ENCODE results near the gene RPLP1.

The RPLP1 gene

DNA sequence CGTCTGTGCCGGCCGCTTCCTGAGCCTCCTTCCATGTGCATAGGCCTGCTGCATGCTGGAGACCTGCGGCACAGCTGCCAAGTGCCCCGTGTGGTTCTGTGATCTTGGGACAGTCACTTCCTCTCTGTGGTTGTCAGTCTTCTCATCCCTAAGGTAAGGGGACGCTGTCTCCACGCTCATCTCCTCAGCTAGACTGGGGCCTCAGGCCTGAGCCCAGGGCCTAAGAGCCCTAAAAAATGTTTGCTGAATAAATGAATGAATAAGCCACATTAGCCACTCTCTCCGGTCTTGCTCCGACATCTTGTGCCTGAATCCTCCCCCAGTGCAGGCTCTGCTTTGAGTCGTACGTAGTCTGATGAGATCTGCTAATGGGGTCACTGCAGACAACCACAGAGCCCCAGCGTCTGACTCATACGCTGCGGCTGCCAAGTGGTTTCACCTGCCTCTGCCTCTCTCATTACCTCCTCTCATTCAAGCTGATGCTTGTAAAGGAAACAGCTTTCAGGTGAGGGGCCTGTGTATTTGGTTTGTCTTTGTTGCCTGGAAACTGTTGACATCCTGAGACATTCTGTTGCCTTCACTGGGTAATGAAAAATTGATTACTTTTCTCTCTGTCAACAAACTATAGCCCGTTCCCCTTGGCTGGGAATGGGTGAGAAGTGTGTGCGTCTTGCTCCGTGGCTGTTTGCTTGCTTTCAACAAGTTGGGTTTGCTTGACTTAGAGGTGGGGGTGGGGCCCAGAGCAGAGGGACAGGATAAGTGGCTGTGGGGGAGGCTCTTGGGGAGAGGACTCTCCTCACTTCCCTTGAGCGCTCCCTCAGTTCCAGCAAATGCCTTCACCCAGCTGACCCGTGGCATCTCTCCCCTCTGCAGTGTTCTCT lies 15.9 kb downstream of the RPLP1 start:
- Histone ChIP-seq H3K9me3 (no peaks in the 10 kb centered on the region), H3K4me3 (ENCODE audit: low read depth, low read length) (no peak overlapping the region), H3K36me3 (no peaks in the 10 kb centered on the region), H3K4me1 (peaks cover 21% of the 10 kb centered on the region), H3K27me3 (no peaks in the 10 kb centered on the region)
- TF ChIP-seq, protein P1, sequence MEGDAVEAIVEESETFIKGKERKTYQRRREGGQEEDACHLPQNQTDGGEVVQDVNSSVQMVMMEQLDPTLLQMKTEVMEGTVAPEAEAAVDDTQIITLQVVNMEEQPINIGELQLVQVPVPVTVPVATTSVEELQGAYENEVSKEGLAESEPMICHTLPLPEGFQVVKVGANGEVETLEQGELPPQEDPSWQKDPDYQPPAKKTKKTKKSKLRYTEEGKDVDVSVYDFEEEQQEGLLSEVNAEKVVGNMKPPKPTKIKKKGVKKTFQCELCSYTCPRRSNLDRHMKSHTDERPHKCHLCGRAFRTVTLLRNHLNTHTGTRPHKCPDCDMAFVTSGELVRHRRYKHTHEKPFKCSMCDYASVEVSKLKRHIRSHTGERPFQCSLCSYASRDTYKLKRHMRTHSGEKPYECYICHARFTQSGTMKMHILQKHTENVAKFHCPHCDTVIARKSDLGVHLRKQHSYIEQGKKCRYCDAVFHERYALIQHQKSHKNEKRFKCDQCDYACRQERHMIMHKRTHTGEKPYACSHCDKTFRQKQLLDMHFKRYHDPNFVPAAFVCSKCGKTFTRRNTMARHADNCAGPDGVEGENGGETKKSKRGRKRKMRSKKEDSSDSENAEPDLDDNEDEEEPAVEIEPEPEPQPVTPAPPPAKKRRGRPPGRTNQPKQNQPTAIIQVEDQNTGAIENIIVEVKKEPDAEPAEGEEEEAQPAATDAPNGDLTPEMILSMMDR (IDR thresholded peaks at IDR 0.05; ENCODE audit: low read depth, low read length), result no peak
- DNase-seq, result peak; percentile 73

DNA sequence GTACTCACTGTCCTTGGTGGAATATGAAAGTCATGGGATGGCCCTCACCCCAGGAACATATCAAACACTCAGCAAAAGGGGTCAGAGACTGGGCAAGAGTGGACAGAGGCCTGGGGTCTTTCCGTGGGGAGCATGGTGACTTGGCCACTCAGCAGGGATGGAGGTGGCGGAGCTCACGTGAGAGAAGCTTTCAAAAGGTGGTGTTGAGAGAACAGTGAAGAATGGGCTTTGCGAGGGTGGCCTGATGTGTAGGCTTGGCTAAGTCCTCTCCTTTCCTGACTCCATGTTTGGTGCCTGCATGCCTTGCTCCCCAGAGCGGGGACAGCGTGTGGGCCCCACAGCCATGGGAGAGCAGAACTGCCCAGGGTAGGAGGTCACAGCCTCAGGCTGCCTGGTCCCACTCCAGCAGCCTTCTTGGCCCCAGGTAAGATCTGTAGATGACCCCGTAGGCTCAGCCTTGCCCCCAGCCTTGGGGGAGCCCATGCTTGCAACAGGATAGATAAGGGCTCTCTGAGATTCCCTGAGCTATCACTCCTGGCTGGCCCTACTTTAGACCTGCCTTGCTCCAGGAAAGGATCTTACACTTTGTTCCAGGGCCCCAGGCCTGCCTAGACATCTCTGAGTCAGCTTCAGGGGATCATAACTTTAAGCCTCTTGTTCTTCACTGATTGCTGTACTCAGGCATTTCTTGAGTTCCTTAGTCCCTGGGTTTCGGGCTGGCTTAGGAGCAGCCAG lies 17.0 kb downstream of the RPLP1 start:
- no peak for DNase-seq
- no peaks in the 10 kb centered on the region for H3K27me3 ChIP-seq
- TF ChIP-seq, protein P1 (IDR thresholded peaks at IDR 0.05; ENCODE audit: low read depth, low read length), result no peak
- no peak overlapping the region for H3K4me3 ChIP-seq (ENCODE audit: low read depth, low read length)
- H3K9me3 ChIP-seq, result no peaks in the 10 kb centered on the region
- H3K36me3 ChIP-seq, result no peaks in the 10 kb centered on the region
- peaks cover 21% of the 10 kb centered on the region for H3K4me1 ChIP-seq

DNA sequence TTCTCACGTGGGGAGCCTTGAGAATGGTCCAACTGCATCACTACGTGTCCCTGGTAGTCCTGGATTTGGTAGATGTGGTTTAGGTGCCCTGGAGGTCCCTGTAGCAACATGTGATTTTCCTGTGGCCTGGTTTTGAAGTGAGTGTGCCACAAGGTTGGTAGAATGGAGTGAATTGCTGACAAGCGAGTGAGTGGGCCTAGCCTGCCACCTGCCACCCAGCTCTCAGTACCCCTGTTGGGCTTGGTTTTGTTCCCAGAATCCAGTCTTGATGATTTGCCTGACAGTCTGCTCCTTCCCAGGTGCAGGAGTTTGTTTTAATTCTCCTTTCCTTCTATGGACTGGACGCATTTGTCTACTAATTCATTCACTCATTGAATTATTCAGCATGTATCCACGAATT lies 19.4 kb downstream of the RPLP1 start:
- TF ChIP-seq, protein P1 (IDR thresholded peaks at IDR 0.05; ENCODE audit: low read depth, low read length), result no peak
- Histone ChIP-seq H3K9me3 (no peaks in the 10 kb centered on the region), H3K36me3 (no peaks in the 10 kb centered on the region), H3K4me3 (ENCODE audit: low read depth, low read length) (no peak overlapping the region), H3K27me3 (no peaks in the 10 kb centered on the region), H3K4me1 (peaks cover 14% of the 10 kb centered on the region)
- DNase-seq, result no peak

DNA sequence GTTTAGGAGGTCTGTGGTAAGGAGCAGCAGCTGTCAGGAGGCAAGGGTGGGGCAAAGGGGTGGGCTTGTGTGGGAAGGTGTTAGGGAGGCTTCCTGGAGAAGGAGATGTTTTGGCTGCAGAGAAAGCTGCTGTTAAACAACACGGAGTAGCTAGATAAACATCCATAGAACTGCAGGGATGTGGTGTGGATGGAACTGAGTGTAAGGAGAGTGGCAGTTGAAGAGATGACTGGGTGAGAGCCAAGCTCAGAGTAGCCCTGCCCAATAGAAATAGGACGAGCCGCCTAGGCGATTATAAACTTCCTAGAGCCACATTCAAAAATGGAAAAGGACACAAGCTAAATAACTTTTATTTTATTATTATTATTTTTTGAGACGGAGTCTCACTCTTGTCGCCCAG lies 19.9 kb downstream of the RPLP1 start:
- TF ChIP-seq, protein P1 (IDR thresholded peaks at IDR 0.05; ENCODE audit: low read depth, low read length), result no peak
- Histone ChIP-seq H3K36me3 (no peaks in the 10 kb centered on the region), H3K4me1 (peaks cover 14% of the 10 kb centered on the region), H3K27me3 (no peaks in the 10 kb centered on the region), H3K4me3 (ENCODE audit: low read depth, low read length) (no peak overlapping the region), H3K9me3 (no peaks in the 10 kb centered on the region)
- no peak for DNase-seq

DNA sequence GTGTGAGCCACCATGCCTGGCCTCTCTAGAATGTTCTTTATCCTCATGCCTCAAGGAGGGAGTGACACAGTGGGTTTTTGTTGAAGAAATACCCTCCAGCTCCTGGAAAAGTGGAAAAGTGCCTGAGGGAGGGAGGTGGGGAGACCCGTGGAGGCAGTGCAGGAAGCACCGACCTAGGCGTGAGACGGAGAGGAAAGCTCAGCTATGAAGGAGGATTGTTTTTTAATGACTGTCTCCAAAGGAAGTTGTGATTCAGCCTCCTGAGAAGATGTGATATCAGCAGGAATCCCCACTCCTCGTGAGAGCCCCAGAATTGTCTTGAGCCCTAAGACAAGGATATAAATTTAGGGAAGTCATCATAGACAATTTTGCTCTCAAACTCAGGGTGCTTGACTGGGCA lies 21.7 kb downstream of the RPLP1 start:
- 0 out of 2 replicates have a peak, but pooled peaks cover 3% of the 10 kb centered on the region for H3K4me1 ChIP-seq
- H3K4me3 ChIP-seq (ENCODE audit: low read depth, low read length), result no peak overlapping the region
- H3K36me3 ChIP-seq, result no peaks in the 10 kb centered on the region
- H3K27me3 ChIP-seq, result no peaks in the 10 kb centered on the region
- no peaks in the 10 kb centered on the region for H3K9me3 ChIP-seq
- no peak for DNase-seq
- TF ChIP-seq, protein P1 (IDR thresholded peaks at IDR 0.05; ENCODE audit: low read depth, low read length), result no peak
